HUES48 (cell line): ENCODE data around the gene WNT7B.

Experiments used
- H3K27ac ChIP-seq: one replicate; pipeline ENCODE4 v1.7.0; 2013; ENCODE audit warnings: low read depth, low read length, inconsistent platforms
- H3K27me3 ChIP-seq: 2 replicates; pipeline ENCODE4 v1.6.1; 2013; ENCODE audit warnings: mild to moderate bottlenecking, low read length; ENCODE audit not compliant: control insufficient read depth, insufficient read depth
- H3K36me3 ChIP-seq: 2 replicates; pipeline ENCODE4 v1.6.1; 2013; ENCODE audit warnings: low read length; ENCODE audit not compliant: control insufficient read depth, insufficient read depth
- H3K4me1 ChIP-seq: 2 replicates; pipeline ENCODE4 v1.6.1; 2013; ENCODE audit warnings: mild to moderate bottlenecking, low read length; ENCODE audit not compliant: control insufficient read depth, insufficient read depth
- H3K4me3 ChIP-seq: 2 replicates; pipeline ENCODE4 v1.5.1; 2013; ENCODE audit warnings: mild to moderate bottlenecking, low read depth, low read length
- H3K9ac ChIP-seq: 2 replicates; pipeline ENCODE4 v1.6.1; 2013; ENCODE audit warnings: mild to moderate bottlenecking, low read depth, low read length, moderate library complexity
- H3K9me3 ChIP-seq: 2 replicates; pipeline ENCODE4 v1.6.1; 2013; ENCODE audit warnings: low read length; ENCODE audit not compliant: control insufficient read depth, insufficient read depth

The WNT7B gene

GRCh38 chr22:45922661-45923060, 54.3 kb downstream of the WNT7B start:
- H3K27me3 ChIP-seq, result no peaks in the 10 kb centered on the region
- no peaks in the 10 kb centered on the region for H3K36me3 ChIP-seq
- H3K4me1 ChIP-seq, result no peaks in the 10 kb centered on the region
- H3K27ac ChIP-seq, result no peak overlapping the region
- no peak overlapping the region for H3K4me3 ChIP-seq
- no peak overlapping the region for H3K9ac ChIP-seq
- no peaks in the 10 kb centered on the region for H3K9me3 ChIP-seq

- Histone ChIP-seq H3K4me1 (no peaks in the 10 kb centered on the region), H3K9ac (no peak overlapping the region), H3K4me3 (no peak overlapping the region), H3K36me3 (no peaks in the 10 kb centered on the region), H3K9me3 (no peaks in the 10 kb centered on the region), H3K27me3 (no peaks in the 10 kb centered on the region), H3K27ac (no peak overlapping the region)
Measured at GRCh38 chr22:45922256-45922655, 54.7 kb downstream of the WNT7B start.

- H3K4me1 ChIP-seq, result no peaks in the 10 kb centered on the region
- no peak overlapping the region for H3K27ac ChIP-seq
- H3K9me3 ChIP-seq, result no peaks in the 10 kb centered on the region
- no peaks in the 10 kb centered on the region for H3K27me3 ChIP-seq
- H3K36me3 ChIP-seq, result no peaks in the 10 kb centered on the region
- H3K4me3 ChIP-seq, result no peak overlapping the region
- no peak overlapping the region for H3K9ac ChIP-seq
Measured at GRCh38 chr22:45919504-45920286, 57.3 kb downstream of the WNT7B start.

GRCh38 chr22:45918459-45919370, 58.2 kb downstream of the WNT7B start:
- H3K36me3 ChIP-seq, result no peaks in the 10 kb centered on the region
- no peaks in the 10 kb centered on the region for H3K4me1 ChIP-seq
- no peak overlapping the region for H3K9ac ChIP-seq
- no peaks in the 10 kb centered on the region for H3K27me3 ChIP-seq
- H3K4me3 ChIP-seq, result no peak overlapping the region
- H3K9me3 ChIP-seq, result no peaks in the 10 kb centered on the region
- H3K27ac ChIP-seq, result no peak overlapping the region

GRCh38 chr22:45917700-45918458, 59.1 kb downstream of the WNT7B start:
- H3K4me3 ChIP-seq, result no peak overlapping the region
- no peaks in the 10 kb centered on the region for H3K27me3 ChIP-seq
- H3K27ac ChIP-seq, result no peak overlapping the region
- no peaks in the 10 kb centered on the region for H3K9me3 ChIP-seq
- H3K36me3 ChIP-seq, result no peaks in the 10 kb centered on the region
- H3K4me1 ChIP-seq, result no peaks in the 10 kb centered on the region
- H3K9ac ChIP-seq, result no peak overlapping the region

DNA sequence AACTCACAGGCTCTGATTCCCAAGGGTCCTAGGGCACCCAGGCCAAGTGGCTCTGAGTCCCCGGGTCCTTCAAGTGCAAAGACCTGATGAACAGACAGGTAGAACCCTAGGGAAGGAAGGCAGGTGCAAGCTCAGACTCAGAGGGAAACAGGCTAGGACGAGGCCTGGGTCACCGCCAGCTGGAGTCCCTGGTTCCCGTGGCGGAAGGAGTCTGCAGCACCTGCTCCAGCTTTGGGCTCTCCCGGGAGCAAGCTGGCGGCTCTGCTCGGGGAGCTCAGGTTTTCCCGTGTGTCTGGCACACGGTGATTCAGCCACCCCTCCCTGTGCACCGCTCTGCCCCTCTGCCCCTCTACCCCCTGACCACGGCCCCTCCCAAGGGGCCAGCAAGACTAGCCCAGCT, 59.8 kb downstream of the WNT7B start:
- Histone ChIP-seq H3K36me3 (no peaks in the 10 kb centered on the region), H3K27me3 (no peaks in the 10 kb centered on the region), H3K4me1 (no peaks in the 10 kb centered on the region), H3K9ac (no peak overlapping the region), H3K4me3 (no peak overlapping the region), H3K9me3 (no peaks in the 10 kb centered on the region), H3K27ac (no peak overlapping the region)

- no peak overlapping the region for H3K4me3 ChIP-seq
- H3K9ac ChIP-seq, result no peak overlapping the region
- no peaks in the 10 kb centered on the region for H3K27me3 ChIP-seq
- H3K9me3 ChIP-seq, result no peaks in the 10 kb centered on the region
- no peak overlapping the region for H3K27ac ChIP-seq
- H3K36me3 ChIP-seq, result no peaks in the 10 kb centered on the region
- H3K4me1 ChIP-seq, result no peaks in the 10 kb centered on the region
Measured at GRCh38 chr22:45916515-45916914, 60.4 kb downstream of the WNT7B start.

GRCh38 chr22:45915841-45916240, 61.1 kb downstream of the WNT7B start:
- H3K9ac ChIP-seq, result no peak overlapping the region
- no peak overlapping the region for H3K4me3 ChIP-seq
- H3K27ac ChIP-seq, result no peak overlapping the region
- H3K4me1 ChIP-seq, result no peaks in the 10 kb centered on the region
- no peaks in the 10 kb centered on the region for H3K36me3 ChIP-seq
- H3K9me3 ChIP-seq, result no peaks in the 10 kb centered on the region
- no peaks in the 10 kb centered on the region for H3K27me3 ChIP-seq

DNA sequence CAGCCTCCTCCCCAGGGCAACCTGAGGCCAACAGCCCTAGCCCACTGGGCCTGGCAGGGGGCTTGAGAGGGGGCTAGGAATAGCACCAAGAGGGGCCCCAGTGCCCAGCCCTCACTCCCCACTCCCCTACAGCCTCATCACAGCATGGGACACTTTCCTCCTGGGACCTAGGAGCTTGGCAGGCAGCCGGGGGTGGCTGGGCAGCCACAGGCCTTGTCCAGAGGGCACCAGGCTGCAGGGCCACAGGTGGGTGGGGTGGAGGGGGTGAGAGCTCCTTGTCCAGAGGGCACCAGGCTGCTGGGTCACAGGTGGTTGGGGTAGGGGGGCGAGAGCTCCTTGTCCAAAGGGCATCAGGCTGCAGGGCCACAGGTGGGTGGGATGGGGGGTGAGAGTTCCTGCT, 61.8 kb downstream of the WNT7B start:
- Histone ChIP-seq H3K27ac (no peak overlapping the region), H3K27me3 (no peaks in the 10 kb centered on the region), H3K4me1 (no peaks in the 10 kb centered on the region), H3K9ac (no peak overlapping the region), H3K36me3 (no peaks in the 10 kb centered on the region), H3K4me3 (no peak overlapping the region), H3K9me3 (no peaks in the 10 kb centered on the region)

GRCh38 chr22:45914309-45914708, 62.7 kb downstream of the WNT7B start:
- no peaks in the 10 kb centered on the region for H3K4me1 ChIP-seq
- H3K4me3 ChIP-seq, result no peak overlapping the region
- H3K27ac ChIP-seq, result no peak overlapping the region
- H3K36me3 ChIP-seq, result no peaks in the 10 kb centered on the region
- no peaks in the 10 kb centered on the region for H3K9me3 ChIP-seq
- no peaks in the 10 kb centered on the region for H3K27me3 ChIP-seq
- no peak overlapping the region for H3K9ac ChIP-seq
